ENCODE results near the gene SUGP1.

SUGP1 gene

GRCh38 chr19:19341026-19341425 lies 20.7 kb upstream of the SUGP1 start:
- Histone ChIP-seq H3K27me3 (no peaks in the 10 kb centered on the region), H3K4me1 (ENCODE audit: control insufficient read depth in 1 of 2, insufficient read depth in 1 of 2, low read depth in 1 of 2, low read length in 1 of 2) (no peaks in the 10 kb centered on the region), H3K9me3 (no peaks in the 10 kb centered on the region), H3K36me3 (peaks cover 100% of the 10 kb centered on the region), H3K27ac (no peak overlapping the region), H3K4me3 (ENCODE audit: low read depth in 1 of 2, low read length in 1 of 2) (no peak overlapping the region)
- no peak for TF ChIP-seq CTCF (IDR thresholded peaks at IDR 0.05)

- H3K9me3 ChIP-seq = no peaks in the 10 kb centered on the region
- no peak overlapping the region for H3K4me3 ChIP-seq (ENCODE audit: low read depth in 1 of 2, low read length in 1 of 2)
- no peaks in the 10 kb centered on the region for H3K4me1 ChIP-seq (ENCODE audit: control insufficient read depth in 1 of 2, insufficient read depth in 1 of 2, low read depth in 1 of 2, low read length in 1 of 2)
- peaks cover 99% of the 10 kb centered on the region for H3K36me3 ChIP-seq
- no peak for TF ChIP-seq CTCF (IDR thresholded peaks at IDR 0.05)
- H3K27me3 ChIP-seq = no peaks in the 10 kb centered on the region
- H3K27ac ChIP-seq = no peak overlapping the region
These were observed 17.8 kb upstream of the SUGP1 start for GRCh38 chr19:19338082-19338481.

GRCh38 chr19:19337120-19337519 lies 16.8 kb upstream of the SUGP1 start:
- H3K36me3 ChIP-seq = peaks cover 97% of the 10 kb centered on the region
- H3K27me3 ChIP-seq = no peaks in the 10 kb centered on the region
- H3K4me3 ChIP-seq (ENCODE audit: low read depth in 1 of 2, low read length in 1 of 2) = no peak overlapping the region
- no peaks in the 10 kb centered on the region for H3K4me1 ChIP-seq (ENCODE audit: control insufficient read depth in 1 of 2, insufficient read depth in 1 of 2, low read depth in 1 of 2, low read length in 1 of 2)
- H3K9me3 ChIP-seq = no peaks in the 10 kb centered on the region
- no peak for TF ChIP-seq CTCF (IDR thresholded peaks at IDR 0.05)
- H3K27ac ChIP-seq = no peak overlapping the region

GRCh38 chr19:19336597-19336996 lies 16.3 kb upstream of the SUGP1 start:
- H3K27ac ChIP-seq = no peak overlapping the region
- peaks cover 97% of the 10 kb centered on the region for H3K36me3 ChIP-seq
- H3K4me1 ChIP-seq (ENCODE audit: control insufficient read depth in 1 of 2, insufficient read depth in 1 of 2, low read depth in 1 of 2, low read length in 1 of 2) = no peaks in the 10 kb centered on the region
- H3K4me3 ChIP-seq (ENCODE audit: low read depth in 1 of 2, low read length in 1 of 2) = no peak overlapping the region
- H3K27me3 ChIP-seq = no peaks in the 10 kb centered on the region
- no peak for TF ChIP-seq CTCF (IDR thresholded peaks at IDR 0.05)
- no peaks in the 10 kb centered on the region for H3K9me3 ChIP-seq

GRCh38 chr19:19335408-19336158 lies 15.3 kb upstream of the SUGP1 start:
- peaks cover 0 to under 1% of the 10 kb centered on the region in 2 experiments for H3K4me1 ChIP-seq (ENCODE audit: control insufficient read depth in 1 of 2, insufficient read depth in 1 of 2, low read depth in 1 of 2, low read length in 1 of 2)
- no peak for TF ChIP-seq CTCF (IDR thresholded peaks at IDR 0.05)
- no peak overlapping the region for H3K27ac ChIP-seq
- H3K9me3 ChIP-seq = no peaks in the 10 kb centered on the region
- no peaks in the 10 kb centered on the region for H3K27me3 ChIP-seq
- H3K36me3 ChIP-seq = peaks cover 96% of the 10 kb centered on the region
- H3K4me3 ChIP-seq (ENCODE audit: low read depth in 1 of 2, low read length in 1 of 2) = no peak overlapping the region
